HG03095 (cell line): Measurements from ENCODE around the gene DDX1.

Experiments used
- ATAC-seq: cut with Tn5 transposase; IDR thresholded peaks from one replicate; pipeline ENCODE4 v1.9.1; 2021; ENCODE audit warnings: moderate library complexity; ENCODE audit not compliant: unreplicated experiment

Gene DDX1

DNA sequence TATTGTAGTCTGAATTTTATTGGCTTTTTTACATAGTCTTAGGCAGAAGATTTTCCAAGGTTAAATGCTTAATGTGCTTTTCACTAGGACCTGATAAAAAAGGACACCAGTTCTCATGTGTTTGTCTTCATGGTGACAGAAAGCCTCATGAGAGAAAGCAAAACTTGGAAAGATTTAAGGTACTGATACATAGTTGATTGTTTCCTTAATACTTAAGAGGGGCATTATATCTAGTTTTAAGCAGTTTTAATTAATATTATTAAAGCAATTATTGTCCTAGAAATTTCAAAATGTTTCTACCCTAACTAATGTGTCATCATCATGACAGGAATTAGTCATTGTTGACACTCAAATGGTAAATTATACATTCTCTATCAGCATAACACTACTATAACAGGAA, 35.3 kb downstream of the DDX1 start:
- no peak for ATAC-seq

DNA sequence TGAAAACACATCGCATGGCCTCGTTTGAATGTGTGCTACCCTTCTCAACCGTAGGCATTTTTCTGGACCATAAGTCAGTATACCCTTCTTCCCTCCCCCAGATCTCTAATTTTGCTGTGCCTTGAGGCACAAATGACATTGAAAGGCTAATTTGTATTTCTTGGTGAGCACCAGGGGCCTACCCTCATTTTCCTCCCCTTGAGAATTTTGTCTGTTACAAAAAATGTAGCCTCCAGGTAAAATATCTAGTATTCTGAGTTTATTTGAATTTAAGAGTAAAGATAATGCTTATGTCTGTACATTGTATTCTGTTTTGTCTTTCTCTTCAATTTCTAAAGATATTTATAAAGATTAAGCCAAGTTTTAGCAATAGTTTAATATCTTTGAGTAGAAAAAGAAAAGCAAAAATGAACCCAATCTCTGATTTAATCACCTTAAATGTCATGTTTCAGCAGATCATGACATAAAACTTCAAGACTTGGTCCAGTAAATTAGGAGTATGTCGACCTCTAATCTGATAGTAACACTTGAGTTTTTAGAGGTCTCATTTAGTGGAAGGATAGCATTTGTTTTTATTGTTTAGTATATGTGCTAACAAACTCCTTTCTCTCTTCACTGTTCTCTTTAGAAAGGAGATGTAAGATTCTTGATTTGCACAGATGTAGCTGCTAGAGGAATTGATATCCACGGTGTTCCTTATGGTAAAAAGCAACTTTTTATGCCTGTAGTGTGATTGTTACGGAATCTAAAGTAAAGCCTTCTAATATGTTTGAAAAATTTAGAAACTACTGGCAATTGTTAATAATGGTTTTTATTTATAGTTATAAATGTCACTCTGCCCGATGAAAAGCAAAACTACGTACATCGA, 36.4 kb downstream of the DDX1 start:
- ATAC-seq: no peak

GRCh38 chr2:15628899-15629855, 37.5 kb downstream of the DDX1 start:
- no peak for ATAC-seq

DNA sequence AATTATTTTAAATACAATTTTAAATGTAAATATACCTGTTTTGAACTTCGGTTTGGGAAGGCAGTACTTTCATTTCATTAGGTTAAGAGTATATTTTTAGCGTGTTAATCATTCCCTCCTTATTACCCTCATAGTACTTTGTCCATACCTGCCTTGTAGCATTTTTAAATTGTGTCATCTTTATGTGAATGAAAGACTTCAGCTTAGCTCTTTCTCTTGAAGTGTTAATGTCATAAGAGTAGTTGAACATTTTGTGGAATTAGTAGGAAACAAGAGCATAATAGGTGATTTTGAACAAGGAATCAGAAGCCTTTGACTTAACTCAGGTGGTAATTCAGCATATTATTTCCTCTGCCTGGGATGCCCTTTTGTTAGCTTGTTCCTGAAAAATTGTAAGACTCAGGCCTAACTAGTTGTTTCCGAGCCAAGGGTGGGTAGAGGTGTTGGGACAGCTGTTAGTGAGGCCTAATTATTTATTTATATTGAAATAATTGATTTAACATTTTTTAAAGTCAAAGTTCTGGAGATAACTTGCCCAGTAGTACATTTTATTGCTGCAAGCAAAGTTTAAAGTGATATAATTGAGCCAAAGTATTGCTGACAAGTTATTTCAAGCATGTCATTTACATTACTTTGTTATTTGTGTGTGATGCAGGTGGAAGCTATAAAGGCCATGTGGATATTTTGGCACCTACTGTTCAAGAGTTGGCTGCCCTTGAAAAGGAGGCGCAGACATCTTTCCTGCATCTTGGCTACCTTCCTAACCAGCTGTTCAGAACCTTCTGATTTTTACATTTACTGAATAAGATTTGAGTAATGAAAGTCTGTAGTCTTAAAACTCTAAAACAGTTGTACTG, 38.7 kb downstream of the DDX1 start:
- no peak for ATAC-seq

DNA sequence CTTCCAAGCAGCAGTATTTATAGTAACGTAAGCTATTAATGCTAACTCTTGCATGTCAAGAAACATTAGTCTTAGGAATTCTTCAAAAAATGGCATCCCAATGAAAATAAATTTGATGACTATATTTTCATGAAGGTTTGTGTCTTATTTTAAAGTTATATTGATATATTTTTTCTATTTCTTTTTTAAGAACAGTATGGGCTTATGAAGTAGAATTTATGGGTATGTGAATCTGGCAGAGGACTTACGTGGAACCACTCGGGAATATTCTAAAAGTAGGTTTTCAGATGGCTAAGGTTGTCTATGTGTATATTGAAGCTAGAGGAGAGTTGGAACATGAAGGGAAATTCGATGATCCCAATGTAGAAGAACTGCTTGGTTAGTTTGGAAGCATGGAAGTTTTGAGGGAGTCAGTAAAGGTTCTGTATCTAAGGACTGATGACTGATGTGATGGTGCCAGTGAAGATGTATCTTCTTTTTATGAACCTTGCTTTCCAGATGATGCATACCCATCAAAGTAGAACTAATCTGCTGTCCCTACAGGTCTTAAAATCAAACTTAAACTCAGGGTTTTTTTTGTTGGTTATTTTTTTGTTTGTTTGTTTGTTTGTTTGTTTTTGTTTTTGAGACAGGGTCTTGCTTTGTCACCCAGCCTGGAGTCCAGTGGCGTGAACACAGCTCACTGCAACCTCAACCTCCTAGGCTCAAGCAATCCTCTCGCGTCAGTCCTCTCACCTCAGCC, 39.5 kb downstream of the DDX1 start:
- ATAC-seq: no peak

- no peak for ATAC-seq
Observed at GRCh38 chr2:15631883-15632282, 40.2 kb downstream of the DDX1 start.

GRCh38 chr2:15633043-15633970, 41.6 kb downstream of the DDX1 start:
- no peak for ATAC-seq

- no peak for ATAC-seq
Observed at GRCh38 chr2:15633971-15634346, 42.3 kb downstream of the DDX1 start.

DNA sequence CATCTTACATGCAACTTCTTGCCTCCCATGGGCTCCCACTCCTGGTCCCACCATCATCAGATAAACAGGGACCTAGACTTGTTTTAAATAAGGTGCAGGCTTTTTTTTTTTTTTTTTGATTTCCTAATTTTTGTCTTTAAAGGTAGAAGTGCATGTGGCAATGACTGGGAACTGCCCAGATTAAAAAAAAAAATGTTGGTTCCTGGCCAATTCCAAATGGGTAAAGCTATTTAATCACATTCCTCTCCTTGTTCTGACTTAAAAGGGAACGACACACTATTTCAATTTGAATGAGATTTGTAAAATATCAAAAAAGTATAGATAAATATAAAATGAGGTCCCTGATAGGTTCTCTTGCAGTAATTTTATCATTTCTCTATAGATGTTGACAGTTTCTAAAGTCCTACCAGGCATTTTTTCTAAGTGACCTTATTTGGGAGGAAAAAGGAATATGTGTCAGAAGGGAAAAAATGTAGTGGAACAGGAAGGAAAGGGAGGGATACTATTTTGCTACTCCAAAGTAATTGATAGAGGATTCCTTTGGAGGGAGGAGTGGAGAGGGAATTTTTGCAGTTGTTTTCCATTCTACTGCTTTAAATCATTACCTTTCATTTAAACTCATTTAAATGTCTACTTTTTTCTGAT, 43.3 kb downstream of the DDX1 start:
- ATAC-seq: no peak

- peak; percentile 90 for ATAC-seq
Observed at GRCh38 chr2:15636972-15637785, 45.5 kb downstream of the DDX1 start.

GRCh38 chr2:15638720-15639119, 47.1 kb downstream of the DDX1 start:
- no peak for ATAC-seq

DNA sequence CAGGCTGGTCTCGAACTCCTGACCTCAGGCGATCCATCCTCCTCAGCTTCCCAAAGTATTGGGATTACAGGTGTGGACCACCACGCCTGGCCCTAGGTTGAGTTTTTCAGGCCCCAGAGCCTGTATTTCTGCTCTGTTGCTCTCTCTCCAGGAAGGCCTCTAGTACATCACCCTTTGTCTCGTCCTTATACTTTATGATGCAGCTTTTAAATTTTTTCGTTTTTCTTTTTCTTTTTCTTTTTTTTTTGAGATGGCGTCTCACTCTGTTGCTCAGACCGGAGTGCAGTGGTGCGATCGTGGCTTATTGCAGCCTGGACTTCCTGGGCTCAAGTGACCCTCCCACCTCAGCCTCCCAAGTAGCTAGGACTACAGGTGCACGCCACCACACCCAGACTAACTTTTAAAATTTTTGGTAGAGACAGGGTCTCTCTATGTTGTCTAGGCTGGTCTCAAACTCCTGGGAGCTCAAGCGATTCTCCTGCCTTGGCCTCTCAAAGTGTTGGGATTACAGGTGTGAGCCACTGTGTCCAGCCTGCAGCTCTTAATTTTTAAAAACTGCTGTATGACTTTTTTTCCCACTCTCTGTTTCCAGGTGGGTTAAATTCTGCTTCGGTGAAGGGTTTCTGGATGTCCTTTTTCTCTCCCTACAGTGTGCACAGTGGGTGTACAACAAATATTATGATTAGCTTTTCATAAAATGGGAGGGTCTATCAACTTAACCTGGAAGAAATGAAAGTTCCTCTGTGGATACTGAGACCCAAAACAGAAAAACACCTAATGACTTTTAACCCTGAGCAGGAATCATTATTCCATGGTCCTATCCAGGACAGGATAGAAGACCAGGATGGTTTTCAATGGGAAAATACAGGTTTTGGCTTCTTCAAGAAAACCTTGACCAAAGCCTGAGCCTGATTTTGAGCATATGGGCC, 47.9 kb downstream of the DDX1 start:
- ATAC-seq: no peak

- ATAC-seq: no peak
Observed at GRCh38 chr2:15640261-15640711, 48.6 kb downstream of the DDX1 start.

- ATAC-seq: no peak
Observed at GRCh38 chr2:15640784-15641183, 49.1 kb downstream of the DDX1 start.

GRCh38 chr2:15641530-15641982, 49.9 kb downstream of the DDX1 start:
- no peak for ATAC-seq

DNA sequence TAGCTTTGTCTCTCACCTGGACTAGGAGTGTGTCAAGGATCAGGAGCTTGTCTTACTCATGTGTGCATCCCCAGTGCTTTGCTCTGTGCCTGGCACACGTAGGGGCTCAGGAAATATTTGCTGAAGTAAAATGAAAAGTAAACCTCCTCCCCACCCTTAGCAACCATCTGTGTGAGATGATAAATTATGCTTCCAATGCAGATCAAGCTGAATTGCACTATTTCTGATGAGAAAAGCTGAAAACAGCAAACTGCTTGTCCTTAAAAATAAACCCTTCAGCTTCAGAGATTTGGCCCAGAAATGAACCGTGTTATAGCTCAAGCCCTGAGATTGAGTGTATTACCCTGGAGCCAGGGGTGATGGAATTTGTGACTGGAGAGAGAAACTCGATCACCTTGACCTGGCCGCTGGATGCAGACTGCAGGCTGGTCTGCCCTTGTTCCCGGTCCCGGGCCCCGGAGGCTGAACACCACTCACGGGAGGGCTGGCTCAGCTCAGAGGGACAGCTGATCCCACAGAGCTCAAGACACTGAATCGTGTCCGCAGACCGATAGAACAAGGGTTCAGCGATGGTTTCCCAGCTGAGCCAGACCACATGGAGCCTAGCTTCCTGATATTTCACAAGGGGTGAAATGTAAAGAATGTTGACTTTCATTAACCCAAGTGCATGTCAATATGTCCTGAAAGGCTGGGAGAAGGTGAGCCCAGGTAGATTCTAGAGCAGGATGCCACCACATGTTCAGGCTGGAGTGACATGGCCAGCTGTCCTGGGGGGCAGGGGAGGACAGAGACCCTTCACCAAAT, 50.5 kb downstream of the DDX1 start:
- ATAC-seq: no peak
